Heart left ventricle (tissue), 16 donors: Measurements from ENCODE around the gene SCAF8. TPM values are rescaled to one million over a fixed set of nuclear protein-coding genes. Genes with fewer than 3 reads are reported as not detected.

Experiments used
- ATAC-seq, 4 donors: fragments of 200-7000 bp; cut with Tn5 transposase; one replicate each; pipeline ENCODE4 v1.9.1; 2020 to 2022; ENCODE audit warnings: moderate library complexity in 4 of 4, mild to moderate bottlenecking in 3 of 4, moderate number of reproducible peaks in 1 of 4
- DNase-seq, 5 donors: peaks; one replicate each; pipeline ENCODE4 v3.0.0-alpha.2; 2020
- H3K27ac ChIP-seq, 12 donors: fragments of 200-600 bp; sonication (generic) in 4 of 12; one replicate each; pipeline versions ENCODE4 v1.5.0 to v1.8.0; 2016 to 2022; ENCODE audit warnings: mild to moderate bottlenecking in 2 of 12
- H3K27me3 ChIP-seq, 9 donors: fragments of 200-600 bp; sonication (generic) in 2 of 9; one replicate each; pipeline versions ENCODE4 v1.5.1 to v1.8.0; 2016 to 2022; ENCODE audit warnings: mild to moderate bottlenecking in 3 of 9
- H3K36me3 ChIP-seq, 9 donors: fragments of 200-600 bp; sonication (generic) in 2 of 9; one replicate each; pipeline versions ENCODE4 v1.5.0 to v1.8.0; 2018 to 2022; ENCODE audit warnings: mild to moderate bottlenecking in 2 of 9
- H3K4me1 ChIP-seq, 12 donors: fragments of 200-600 bp; sonication (generic) in 4 of 12; one replicate each; pipeline versions ENCODE4 v1.5.0 to v1.8.0; 2016 to 2022; ENCODE audit warnings: mild to moderate bottlenecking in 3 of 12
- H3K4me3 ChIP-seq, 12 donors: fragments of 200-600 bp; sonication (generic) in 4 of 12; one replicate each; pipeline versions ENCODE4 v1.5.0 to v1.8.0; 2017 to 2022; ENCODE audit warnings: mild to moderate bottlenecking in 9 of 12, moderate library complexity in 4 of 12
- H3K9me3 ChIP-seq, 12 donors: fragments of 200-600 bp; sonication (generic) in 4 of 12; one replicate each; pipeline versions ENCODE4 v1.5.0 to v1.8.0; 2016 to 2022; ENCODE audit warnings: mild to moderate bottlenecking in 1 of 12
- POLR2A ChIP-seq, 2 donors: fragments of 450-650 bp; IDR thresholded peaks; one replicate each; pipeline ENCODE4 v1.6.1; 2017; ENCODE audit warnings: antibody characterized with exemption in 2 of 2, mild to moderate bottlenecking in 2 of 2, moderate library complexity in 2 of 2
- WGBS, 4 donors: extraction: QIAGEN DNeasy Blood & Tissue Kit in 2 of 4; methylation state at CpG; one replicate each; pipeline versions ENCODE4 v1.1.5 to v1.1.7; 2013 to 2018; 5-methylcytosine and 5-hydroxymethylcytosine counted together
- intact Hi-C, 10 donors: fragments of 100-400 bp; cut with DNase I; formaldehyde crosslinking; loops; one replicate each; pipeline versions ENCODE4 v1.11.1 to v1.14.2; 2022
- polyA plus RNA-seq, 2 donors: library from polyadenylated mRNA; stranded (reverse); fragments of 200-250 nt; gene quantifications; one replicate each; pipeline ENCODE4 v1.2.3, GENCODE V29; 2013
- total RNA-seq, 9 donors: library from RNA; depleted of rRNA in 2 of 9; stranded (reverse); fragments of >200 nt in 2 of 9; fragmentation: NEBNext Ultra II Directional in 3 of 9; extraction: Animal tissue kit (Norgen Biotek cat#: 25700) in 3 of 9; gene quantifications; one replicate each; pipeline versions ENCODE4 v1.1.0 to v1.2.4, GENCODE V29; 2016 to 2023
- TF ChIP-seq, protein P1 (sequence below), 12 donors: fragments of 200-600 bp; sonication (generic) in 4 of 12; IDR thresholded peaks; one replicate each; pipeline versions ENCODE4 v1.5.0 to v1.8.0; 2018 to 2022; ENCODE audit warnings: antibody characterized with exemption in 12 of 12, mild to moderate bottlenecking in 5 of 12
- donor health status: ischemic (EF 13 %, LVEDD 7.1; RV severe dilation, severe dysfunction).
- donor health status: healthy with polysubstance abuse.
- donor health status: DM: no; HTN: yes; CAD: no.
- donor health status: DM: no; HTN: no; CAD: no.
- donor health status: ischemic (EF 25% LVEDD 6.9; RV normal size, moderate dysfunction).
- donor health status: ischemic (EF 25% LVEDD 5.7; RV mildly dilated, moderate dysfunction).
- donor health status: healthy.
- donor health status: DM: yes; HTN: yes; CAD: no.
- donor health status: ischemic (EF 35%, LVEDD 5.7; RV mildly dilated, moderate dysfunction).
- donor health status: nonischemic (EF 11% LVEDD 7.7; RV severe dilation, severe dysfunction).
- donor health status: DM: yes; HTN: yes; CAD: no.
- donor health status: PGD.
- donor health status: ischemic (EF 29% LVEDD 5.4; RV normal size, mild dysfunction).
- donor health status: nonischemic (EF 23%, LVEDD 6.1; RV moderate dilation, normal function).

SCAF8 gene
- total and polyA plus RNA-seq, 11 donors, result 10.5 to 83.5 (median 63.5) TPM

DNA sequence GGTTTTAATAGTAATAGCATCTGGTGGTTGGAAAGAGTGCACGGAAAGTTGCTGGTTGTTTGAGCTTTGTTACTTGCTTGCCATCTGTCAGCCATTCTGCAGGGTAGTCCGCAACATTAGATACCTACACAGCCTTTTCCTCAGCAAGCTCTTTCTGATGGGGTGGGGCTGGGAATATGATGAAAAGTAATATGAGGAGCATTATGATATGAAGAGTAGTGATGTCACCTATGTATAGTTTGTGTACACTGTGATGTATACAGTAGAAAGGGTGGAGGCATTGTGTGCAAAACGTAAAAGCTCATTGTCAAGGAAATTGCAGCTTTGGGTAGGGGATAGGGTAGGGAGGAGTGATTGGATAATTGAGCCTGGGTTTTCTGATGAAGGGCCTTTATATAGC lies 16.1 kb downstream of the SCAF8 start:
- Histone ChIP-seq H3K9me3 (no peaks in the 10 kb centered on the region), H3K4me3 (no peak overlapping the region), H3K27ac (no peak overlapping the region), H3K27me3 (no peaks in the 10 kb centered on the region), H3K4me1 (peaks cover 0 to 72% (median 33%) of the 10 kb centered on the region in 12 donors), H3K36me3 (peaks cover 0 to 8% (median 0%) of the 10 kb centered on the region in 9 donors)
- intact Hi-C loops, result no loop called here
- DNase-seq (no peak), ATAC-seq (no peak)
- TF ChIP-seq, protein P1, sequence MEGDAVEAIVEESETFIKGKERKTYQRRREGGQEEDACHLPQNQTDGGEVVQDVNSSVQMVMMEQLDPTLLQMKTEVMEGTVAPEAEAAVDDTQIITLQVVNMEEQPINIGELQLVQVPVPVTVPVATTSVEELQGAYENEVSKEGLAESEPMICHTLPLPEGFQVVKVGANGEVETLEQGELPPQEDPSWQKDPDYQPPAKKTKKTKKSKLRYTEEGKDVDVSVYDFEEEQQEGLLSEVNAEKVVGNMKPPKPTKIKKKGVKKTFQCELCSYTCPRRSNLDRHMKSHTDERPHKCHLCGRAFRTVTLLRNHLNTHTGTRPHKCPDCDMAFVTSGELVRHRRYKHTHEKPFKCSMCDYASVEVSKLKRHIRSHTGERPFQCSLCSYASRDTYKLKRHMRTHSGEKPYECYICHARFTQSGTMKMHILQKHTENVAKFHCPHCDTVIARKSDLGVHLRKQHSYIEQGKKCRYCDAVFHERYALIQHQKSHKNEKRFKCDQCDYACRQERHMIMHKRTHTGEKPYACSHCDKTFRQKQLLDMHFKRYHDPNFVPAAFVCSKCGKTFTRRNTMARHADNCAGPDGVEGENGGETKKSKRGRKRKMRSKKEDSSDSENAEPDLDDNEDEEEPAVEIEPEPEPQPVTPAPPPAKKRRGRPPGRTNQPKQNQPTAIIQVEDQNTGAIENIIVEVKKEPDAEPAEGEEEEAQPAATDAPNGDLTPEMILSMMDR (IDR thresholded peaks at IDR 0.05), result no peak
- TF ChIP-seq POLR2A (IDR thresholded peaks at IDR 0.05), result no peak
- 90 to 95% (median 92%) methylated on average over 3 of the region's 3 CpGs for WGBS, 4 donors

DNA sequence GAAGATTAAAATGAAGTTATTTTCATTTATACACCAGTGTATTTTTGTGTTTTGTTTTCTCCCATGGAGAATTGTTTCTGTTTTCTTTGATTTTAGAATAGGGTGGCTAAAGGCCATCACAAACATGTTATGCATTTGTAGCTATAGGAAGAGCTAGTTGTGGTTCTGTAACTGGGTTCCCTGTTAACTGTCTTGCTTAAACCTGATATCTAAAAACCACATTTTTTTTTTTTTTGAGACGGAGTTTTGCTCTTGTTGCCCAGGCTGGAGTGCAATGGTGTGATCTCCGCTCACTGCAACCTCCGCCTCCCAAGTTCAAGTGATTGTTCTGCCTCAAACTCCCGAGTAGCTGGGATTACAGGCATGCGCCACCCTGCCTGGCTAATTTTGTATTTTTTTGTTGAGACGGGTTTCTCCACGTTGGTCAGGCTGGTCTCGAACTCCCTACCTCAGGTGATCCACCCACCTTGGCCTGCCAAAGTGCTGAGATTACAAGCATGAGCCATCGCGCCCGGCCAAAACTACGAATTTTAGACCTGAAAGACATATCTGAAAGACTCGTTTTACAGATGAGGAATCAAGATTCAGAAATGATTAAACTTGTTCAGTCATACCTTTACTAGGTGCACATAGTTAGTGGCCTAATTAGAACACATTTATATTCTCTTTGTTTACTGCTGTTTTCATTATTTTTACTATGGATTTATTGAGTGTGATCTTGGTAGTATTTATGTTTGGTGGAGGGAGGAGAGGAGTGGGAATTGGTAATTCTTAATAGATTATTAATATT lies 18.0 kb downstream of the SCAF8 start:
- Histone ChIP-seq H3K27ac (no peak overlapping the region), H3K4me1 (peaks cover 0 to 68% (median 27%) of the 10 kb centered on the region in 12 donors), H3K4me3 (no peak overlapping the region), H3K36me3 (peaks cover 0 to 8% (median 0%) of the 10 kb centered on the region in 9 donors), H3K9me3 (no peaks in the 10 kb centered on the region), H3K27me3 (no peaks in the 10 kb centered on the region)
- DNase-seq (no peak), ATAC-seq (no peak)
- intact Hi-C loops, result no loop called here
- TF ChIP-seq, protein P1 (IDR thresholded peaks at IDR 0.05), result no peak
- no peak for TF ChIP-seq POLR2A (IDR thresholded peaks at IDR 0.05)
- 88 to 92% (median 90%) methylated on average over 13 of the region's 13 CpGs for WGBS, 4 donors

DNA sequence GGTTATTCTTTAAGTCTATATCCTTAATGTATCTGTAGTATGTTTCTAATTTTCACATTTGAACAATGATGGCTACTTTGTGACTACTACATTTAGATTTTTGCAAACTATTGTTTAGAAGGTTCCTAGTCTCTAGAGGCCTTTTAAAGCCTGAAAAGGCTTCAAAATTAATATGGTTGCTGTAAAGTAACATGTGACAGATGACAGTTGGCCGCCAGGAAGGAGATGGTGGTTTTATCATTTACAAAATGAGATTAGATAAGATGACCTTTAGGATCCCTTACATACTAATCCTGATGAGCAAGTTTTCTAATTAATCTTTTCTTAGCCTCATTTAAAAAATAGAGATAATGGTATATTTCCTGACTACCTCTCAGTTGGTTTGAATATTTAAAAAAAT lies 18.8 kb downstream of the SCAF8 start:
- Histone ChIP-seq H3K4me1 (peaks cover 0 to 66% (median 25%) of the 10 kb centered on the region in 12 donors), H3K9me3 (no peaks in the 10 kb centered on the region), H3K36me3 (peaks cover 0 to 8% (median 0%) of the 10 kb centered on the region in 9 donors), H3K27me3 (no peaks in the 10 kb centered on the region), H3K27ac (no peak overlapping the region), H3K4me3 (no peak overlapping the region)
- WGBS, 4 donors, result 59 to 85% (median 74%) methylated on average over 1 of the region's 1 CpG
- DNase-seq, result no peak
- TF ChIP-seq, protein P1 (IDR thresholded peaks at IDR 0.05), result no peak
- no peak for TF ChIP-seq POLR2A (IDR thresholded peaks at IDR 0.05)
- no peak for ATAC-seq
- intact Hi-C loops, result no loop called here

DNA sequence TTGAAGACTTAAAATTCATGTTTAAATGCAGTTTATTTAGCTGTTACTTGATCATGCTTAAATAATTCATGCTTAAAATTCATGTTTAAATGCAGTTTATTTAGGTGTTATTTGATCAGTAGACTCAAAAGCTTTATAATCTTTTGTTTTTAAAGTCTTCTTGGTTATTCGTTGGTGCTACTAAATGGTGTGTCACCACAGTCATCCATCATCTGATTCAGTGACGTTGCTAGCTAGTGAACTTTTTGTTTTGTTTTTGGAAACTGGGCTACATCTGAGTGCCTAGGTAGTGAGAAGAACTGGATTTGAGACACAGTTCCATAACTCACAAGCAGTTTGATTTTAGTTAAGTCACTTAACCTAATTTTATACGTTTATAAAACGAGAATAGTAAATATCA lies 20.9 kb downstream of the SCAF8 start:
- H3K27ac ChIP-seq, result peak overlapping the region in 1 of 12 donors; percentile 2
- WGBS, 4 donors, result 31 to 37% (median 33%) methylated on average over 4 of the region's 4 CpGs
- ATAC-seq (no peak), DNase-seq (no peak)
- peaks cover 0 to 62% (median 30%) of the 10 kb centered on the region in 12 donors for H3K4me1 ChIP-seq
- H3K36me3 ChIP-seq, result peaks cover 0 to 8% (median 0%) of the 10 kb centered on the region in 9 donors
- no peaks in the 10 kb centered on the region for H3K9me3 ChIP-seq
- intact Hi-C loops, result no loop called here
- H3K27me3 ChIP-seq, result no peaks in the 10 kb centered on the region
- TF ChIP-seq, protein P1 (IDR thresholded peaks at IDR 0.05), result no peak
- no peak for TF ChIP-seq POLR2A (IDR thresholded peaks at IDR 0.05)
- no peak overlapping the region for H3K4me3 ChIP-seq
